GM18858 (cell line): ENCODE results near the gene EFCAB6.

ENCODE experiments used
- ATAC-seq: cut with Tn5 transposase; IDR thresholded peaks from one replicate; pipeline ENCODE4 v1.9.1; 2021; ENCODE audit not compliant: unreplicated experiment

EFCAB6 gene

GRCh38 chr22:43511276-43511910, 300.7 kb downstream of the EFCAB6 start:
- ATAC-seq: no peak

GRCh38 chr22:43510281-43511070, 301.6 kb downstream of the EFCAB6 start:
- ATAC-seq: no peak

GRCh38 chr22:43509337-43509736, 302.8 kb downstream of the EFCAB6 start:
- no peak for ATAC-seq

DNA sequence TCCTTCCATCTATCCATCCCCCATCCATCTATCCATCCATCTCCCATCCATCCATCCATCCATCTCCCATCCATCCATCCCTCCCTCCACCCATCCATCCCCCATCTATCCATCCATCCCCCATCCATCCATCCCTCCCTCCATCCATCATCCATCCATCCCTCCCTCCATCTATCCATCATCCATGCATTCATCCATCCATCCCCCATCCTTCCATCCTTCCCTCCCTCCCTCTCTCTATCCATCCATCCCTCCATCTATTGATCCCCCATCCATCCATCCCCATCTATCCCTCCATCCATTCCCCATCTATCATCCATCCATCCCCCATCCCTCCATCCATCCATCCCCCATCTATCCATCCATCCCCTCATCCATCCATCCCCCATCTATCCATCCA, 303.6 kb downstream of the EFCAB6 start:
- no peak for ATAC-seq

DNA sequence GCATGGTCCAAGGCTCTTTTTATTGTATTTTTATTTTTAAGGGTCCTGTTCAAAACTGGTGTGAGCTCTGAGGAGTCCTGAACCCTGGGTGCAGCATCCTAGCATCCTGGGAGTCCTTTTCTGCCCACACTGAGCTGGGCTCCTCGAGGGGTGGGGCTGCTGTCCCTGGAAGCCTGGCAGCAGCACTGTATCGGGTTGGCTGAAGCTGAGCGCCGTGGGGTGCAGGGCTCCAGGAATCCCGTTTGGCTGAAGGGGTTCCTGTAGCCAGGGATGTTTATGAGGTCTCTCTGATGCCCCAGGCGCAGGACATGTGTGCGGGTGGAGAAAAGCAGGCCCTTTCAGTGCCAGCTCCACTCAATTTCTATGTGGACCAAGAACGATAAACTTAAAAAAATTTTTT, 304.9 kb downstream of the EFCAB6 start:
- ATAC-seq: no peak

- no peak for ATAC-seq
Observed at GRCh38 chr22:43506487-43506886, 305.6 kb downstream of the EFCAB6 start.

GRCh38 chr22:43505896-43506295, 306.2 kb downstream of the EFCAB6 start:
- no peak for ATAC-seq

- no peak for ATAC-seq
Observed at GRCh38 chr22:43505423-43505822, 306.7 kb downstream of the EFCAB6 start.

- no peak for ATAC-seq
Observed at GRCh38 chr22:43504666-43505261, 307.3 kb downstream of the EFCAB6 start.

- ATAC-seq: no peak
Observed at GRCh38 chr22:43504068-43504467, 308.0 kb downstream of the EFCAB6 start.

DNA sequence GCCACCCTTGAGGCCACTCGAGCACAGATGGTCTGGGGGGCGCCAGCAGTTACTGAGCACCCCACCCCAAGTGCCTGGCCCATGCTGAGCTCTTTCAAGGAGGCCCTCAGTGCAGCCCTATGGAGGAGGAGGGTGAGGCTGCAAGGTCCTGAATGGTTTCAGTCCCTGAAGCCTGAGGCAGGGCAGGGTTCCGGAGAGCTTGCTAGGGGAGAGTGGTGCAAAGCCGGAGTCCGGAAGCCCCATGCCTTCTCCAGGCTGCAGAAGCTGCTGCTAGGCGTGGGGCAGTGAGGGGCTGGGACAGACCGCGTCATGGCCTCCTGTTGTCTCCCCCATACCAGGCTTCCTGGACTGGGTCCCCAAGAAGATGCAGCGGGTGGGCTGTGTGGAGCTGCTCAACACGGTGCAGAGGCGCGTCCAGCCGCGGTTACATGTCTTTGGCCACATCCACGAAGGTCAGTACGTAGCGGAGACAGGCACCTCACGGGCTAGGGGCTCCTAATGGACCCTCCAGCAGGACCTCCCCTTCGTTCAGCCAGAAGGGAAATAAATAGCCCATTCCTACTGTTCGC, 309.7 kb downstream of the EFCAB6 start:
- no peak for ATAC-seq

GRCh38 chr22:43501878-43502277, 310.2 kb downstream of the EFCAB6 start:
- ATAC-seq: no peak

DNA sequence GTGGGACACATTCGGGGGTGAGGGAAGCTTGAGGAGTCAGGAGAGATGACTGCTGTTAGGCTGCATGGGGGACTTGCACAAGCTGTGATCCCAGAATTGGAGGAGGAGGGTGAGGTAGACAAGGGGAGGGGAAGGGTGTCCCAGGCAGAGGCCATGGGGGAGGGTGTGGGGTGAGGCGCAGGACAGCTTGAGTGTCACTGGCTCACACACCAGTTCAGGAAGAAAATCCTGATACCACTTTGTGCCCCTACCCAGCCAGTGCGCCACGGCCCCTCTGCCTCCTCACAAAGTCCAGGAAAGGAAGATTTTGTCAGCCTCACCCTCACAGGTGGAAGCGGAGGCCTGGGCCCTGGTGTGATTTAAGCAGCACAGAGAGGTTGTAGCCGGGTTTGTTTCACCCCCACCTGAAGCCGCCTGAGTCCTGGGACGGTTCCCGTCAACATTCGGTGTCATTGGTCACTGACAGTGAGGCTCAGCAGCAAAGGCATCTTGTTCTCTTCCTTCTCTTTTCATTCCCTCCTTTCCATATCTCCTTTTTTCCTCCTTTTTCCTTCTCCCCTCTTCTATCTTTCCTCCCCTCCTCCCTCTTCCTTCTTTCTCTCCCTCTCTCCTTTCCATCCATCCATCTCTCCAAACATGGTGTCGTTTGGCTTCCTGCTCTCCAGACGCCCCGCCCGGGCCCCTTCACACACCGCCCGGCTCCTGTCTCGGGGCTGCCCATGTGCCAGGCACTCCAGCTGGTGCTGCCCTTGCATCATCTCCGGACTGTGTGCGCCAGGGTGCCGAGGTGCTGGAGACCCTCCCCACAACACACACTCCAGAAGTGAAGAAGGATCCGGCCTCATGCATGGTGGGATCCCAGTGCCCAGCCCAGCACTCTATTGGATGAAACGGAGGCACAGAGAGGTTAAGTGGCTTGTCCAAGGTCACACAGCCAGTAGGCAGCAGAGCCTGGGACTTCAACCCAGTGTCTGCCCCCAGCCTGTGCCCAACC, 311.0 kb downstream of the EFCAB6 start:
- no peak for ATAC-seq

DNA sequence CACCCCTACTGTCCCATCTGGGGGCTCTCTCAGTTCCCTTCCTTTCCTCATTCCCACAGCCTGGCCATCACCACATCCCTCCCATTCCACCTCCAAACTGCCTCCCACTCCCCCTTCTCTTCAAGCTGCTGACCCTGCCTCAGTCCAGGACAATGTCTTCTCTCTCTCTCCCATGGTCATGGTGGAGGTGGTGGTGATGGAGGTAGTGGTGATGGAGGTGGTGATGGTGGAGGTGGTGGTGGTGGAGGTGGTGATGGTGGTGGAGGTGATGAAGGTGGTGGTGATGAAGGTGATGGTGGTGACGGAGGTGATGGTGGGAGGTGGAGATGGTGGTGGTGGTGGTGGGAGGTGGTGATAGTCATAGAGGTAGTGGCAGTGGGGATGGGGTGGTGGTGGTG, 313.2 kb downstream of the EFCAB6 start:
- no peak for ATAC-seq

GRCh38 chr22:43497956-43498855, 313.9 kb downstream of the EFCAB6 start:
- no peak for ATAC-seq

DNA sequence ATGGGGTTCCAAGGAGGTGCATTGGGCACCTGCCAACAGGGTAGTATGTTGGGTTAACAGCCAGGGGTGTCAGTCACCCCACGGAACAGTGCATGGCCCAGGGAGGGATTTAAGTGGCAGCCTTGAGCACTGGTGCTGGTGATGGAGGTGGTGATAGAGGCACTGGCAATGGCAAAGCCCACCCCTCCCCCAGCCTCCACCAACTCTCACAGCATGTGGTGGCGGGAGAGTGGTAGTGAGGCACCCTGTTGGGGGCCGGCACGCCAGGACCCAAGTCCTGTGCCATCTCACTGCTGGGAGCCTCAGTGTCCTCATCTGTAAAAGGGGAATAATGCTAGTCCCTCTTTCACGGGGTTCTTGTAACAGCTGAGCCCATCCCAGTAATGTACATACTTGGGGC, 318.8 kb downstream of the EFCAB6 start:
- ATAC-seq: no peak

DNA sequence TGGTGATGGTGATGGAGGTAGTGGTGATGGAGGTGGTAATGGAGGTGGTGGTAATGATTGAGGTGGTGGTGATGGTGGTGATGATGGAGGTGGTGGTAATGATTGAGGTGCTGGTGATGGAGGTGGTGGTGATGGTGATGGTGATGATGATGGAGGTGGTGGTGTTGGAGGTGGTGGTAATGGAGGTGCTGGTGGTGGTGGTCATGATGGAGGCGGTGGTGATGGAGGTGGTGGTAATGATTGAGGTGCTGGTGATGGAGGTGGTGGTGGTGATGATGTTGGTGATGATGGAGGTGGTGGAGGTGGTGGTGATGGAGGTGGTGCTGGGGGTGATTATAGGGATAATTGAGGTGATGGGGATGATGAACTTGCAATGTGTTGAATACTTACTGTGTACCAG, 320.4 kb downstream of the EFCAB6 start:
- no peak for ATAC-seq

- ATAC-seq: no peak
Observed at GRCh38 chr22:43491177-43491576, 320.9 kb downstream of the EFCAB6 start.

- no peak for ATAC-seq
Observed at GRCh38 chr22:43490311-43490710, 321.8 kb downstream of the EFCAB6 start.

GRCh38 chr22:43488937-43489336, 323.2 kb downstream of the EFCAB6 start:
- ATAC-seq: no peak
